Transverse colon (tissue), 4 donors: ENCODE data around the gene STRBP. TPM values are rescaled to one million over a fixed set of nuclear protein-coding genes. Genes with fewer than 3 reads are reported as not detected.
"Not testable (repeated sequence)": the region's sequence is repeated elsewhere in the genome, so short reads cannot be mapped to it uniquely, and the experiment has no call there.

Experiments used
- DNase-seq: peaks from one replicate; pipeline ENCODE4 v3.0.0-alpha.2; 2019
- H3K27ac ChIP-seq, 4 donors: fragments of 200-600 bp; sonication (generic); 2 replicates each; pipeline ENCODE4 v1.5.1; 2016 to 2018; ENCODE audit warnings: inconsistent platforms in 4 of 4
- H3K27me3 ChIP-seq: fragments of 200-600 bp; sonication (generic); 2 replicates; pipeline ENCODE4 v1.5.1; 2017; ENCODE audit warnings: inconsistent platforms
- H3K36me3 ChIP-seq, 4 donors: fragments of 200-600 bp; sonication (generic); 2 replicates each; pipeline ENCODE4 v1.5.1; 2017 to 2019; ENCODE audit warnings: inconsistent platforms in 4 of 4
- H3K4me1 ChIP-seq, 4 donors: fragments of 200-600 bp; sonication (generic); 2 replicates each; pipeline ENCODE4 v1.5.1; 2017 to 2020; ENCODE audit warnings: inconsistent platforms in 4 of 4
- H3K4me3 ChIP-seq, 4 donors: fragments of 200-600 bp; sonication (generic); 1 replicate in 1 of 4; 2 replicates in 3 of 4; pipeline versions ENCODE4 v1.5.1 to v1.6.1; 2017 to 2019; ENCODE audit warnings: inconsistent platforms in 4 of 4
- H3K9me3 ChIP-seq, 2 donors: fragments of 200-600 bp; sonication (generic); 2 replicates each; pipeline ENCODE4 v1.5.1; 2017 to 2019; ENCODE audit warnings: inconsistent platforms in 2 of 2
- EP300 ChIP-seq: sonication (generic); formaldehyde crosslinking; IDR thresholded peaks from one replicate; pipeline ENCODE4 v1.6.1; 2017; ENCODE audit warnings: antibody characterized with exemption, low read depth
- POLR2A ChIP-seq: fragments of 450-650 bp; IDR thresholded peaks from one replicate; pipeline ENCODE4 v1.6.1; 2016; ENCODE audit warnings: antibody characterized with exemption, mild to moderate bottlenecking, moderate library complexity
- POLR2AphosphoS5 ChIP-seq, 3 donors: sonication (generic); formaldehyde crosslinking; IDR thresholded peaks; one replicate each; pipeline ENCODE4 v1.6.1; 2016; ENCODE audit warnings: antibody characterized with exemption in 3 of 3
- WGBS, 2 donors: methylation state at CpG; one replicate each; pipeline ENCODE4 v1.1.5; 2018; ENCODE audit warnings: low coverage in 1 of 2; 5-methylcytosine and 5-hydroxymethylcytosine counted together
- in situ Hi-C, 4 donors: fragments of 200-750 bp; cut with MboI; loops; one replicate each; pipeline versions ENCODE4 v1.15.0 to v1.15.1; 2017; ENCODE audit warnings: low sequenced_read_pairs in 3 of 4, low pct_ligation_motif_present in 1 of 4, low pct_unique_long_range_greater_than_20kb in 1 of 4
- intact Hi-C: fragments of 100-400 bp; cut with DNase I; formaldehyde crosslinking; loops from one replicate; pipeline ENCODE4 v1.15.1; 2023; ENCODE audit warnings: low total_unique reads
- total RNA-seq, 4 donors: library from RNA; depleted of rRNA; stranded (reverse); fragments of >200 nt; gene quantifications; one replicate each; pipeline ENCODE4 v1.1.0, GENCODE V29; 2016
- TF ChIP-seq, protein P1 (sequence below), 5 experiments: fragments of 200-600 bp in 3 of 5; fragments of 450-650 bp in 2 of 5; sonication (generic) in 3 of 5; IDR thresholded peaks; 1 replicate in 2 of 5; 2 replicates in 3 of 5; pipeline ENCODE4 v1.5.1; 2016 to 2017; ENCODE audit warnings: antibody characterized with exemption in 5 of 5, inconsistent platforms in 3 of 5, mild to moderate bottlenecking in 2 of 5, moderate library complexity in 1 of 5

The STRBP gene
- total RNA-seq, 4 donors from 2014 or later, result 19.1 to 50.3 (median 43.2) TPM

DNA sequence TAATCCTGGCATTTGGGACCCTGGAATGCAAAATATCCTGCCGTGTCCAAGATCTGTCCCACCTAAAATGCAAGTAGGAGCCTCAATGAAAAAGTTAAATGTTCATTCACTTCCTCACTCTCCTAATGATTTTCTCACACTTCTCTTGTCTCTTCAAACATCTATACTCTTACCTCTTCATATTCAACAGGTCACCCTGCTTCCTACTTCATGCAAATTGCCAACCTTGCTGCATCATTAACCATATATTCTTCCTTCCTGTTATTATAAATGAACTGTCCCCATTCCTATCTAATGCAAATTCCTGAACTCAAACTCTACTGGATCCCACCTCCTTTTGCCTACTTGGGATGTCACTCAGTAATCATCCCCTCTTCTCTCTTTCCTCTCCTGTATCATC, 74.4 kb downstream of the STRBP start:
- intact Hi-C loops (no loop called here), in situ Hi-C loops (no loop called here)
- TF ChIP-seq, protein P1, sequence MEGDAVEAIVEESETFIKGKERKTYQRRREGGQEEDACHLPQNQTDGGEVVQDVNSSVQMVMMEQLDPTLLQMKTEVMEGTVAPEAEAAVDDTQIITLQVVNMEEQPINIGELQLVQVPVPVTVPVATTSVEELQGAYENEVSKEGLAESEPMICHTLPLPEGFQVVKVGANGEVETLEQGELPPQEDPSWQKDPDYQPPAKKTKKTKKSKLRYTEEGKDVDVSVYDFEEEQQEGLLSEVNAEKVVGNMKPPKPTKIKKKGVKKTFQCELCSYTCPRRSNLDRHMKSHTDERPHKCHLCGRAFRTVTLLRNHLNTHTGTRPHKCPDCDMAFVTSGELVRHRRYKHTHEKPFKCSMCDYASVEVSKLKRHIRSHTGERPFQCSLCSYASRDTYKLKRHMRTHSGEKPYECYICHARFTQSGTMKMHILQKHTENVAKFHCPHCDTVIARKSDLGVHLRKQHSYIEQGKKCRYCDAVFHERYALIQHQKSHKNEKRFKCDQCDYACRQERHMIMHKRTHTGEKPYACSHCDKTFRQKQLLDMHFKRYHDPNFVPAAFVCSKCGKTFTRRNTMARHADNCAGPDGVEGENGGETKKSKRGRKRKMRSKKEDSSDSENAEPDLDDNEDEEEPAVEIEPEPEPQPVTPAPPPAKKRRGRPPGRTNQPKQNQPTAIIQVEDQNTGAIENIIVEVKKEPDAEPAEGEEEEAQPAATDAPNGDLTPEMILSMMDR (IDR thresholded peaks at IDR 0.05), result no peak
- TF ChIP-seq POLR2AphosphoS5 (IDR thresholded peaks at IDR 0.05) (no peak), POLR2A (no peak), EP300 (no peak)
- no peak overlapping the region for H3K27ac ChIP-seq
- 96 to 100% methylated on average over 1 of the region's 1 CpG for WGBS, 2 donors
- no peaks in the 10 kb centered on the region for H3K36me3 ChIP-seq
- no peaks in the 10 kb centered on the region for H3K27me3 ChIP-seq
- DNase-seq, result no peak
- no peaks in the 10 kb centered on the region for H3K9me3 ChIP-seq
- H3K4me1 ChIP-seq, result peaks cover 0 to 10% (median 3%) of the 10 kb centered on the region in 4 donors
- no peak overlapping the region for H3K4me3 ChIP-seq

DNA sequence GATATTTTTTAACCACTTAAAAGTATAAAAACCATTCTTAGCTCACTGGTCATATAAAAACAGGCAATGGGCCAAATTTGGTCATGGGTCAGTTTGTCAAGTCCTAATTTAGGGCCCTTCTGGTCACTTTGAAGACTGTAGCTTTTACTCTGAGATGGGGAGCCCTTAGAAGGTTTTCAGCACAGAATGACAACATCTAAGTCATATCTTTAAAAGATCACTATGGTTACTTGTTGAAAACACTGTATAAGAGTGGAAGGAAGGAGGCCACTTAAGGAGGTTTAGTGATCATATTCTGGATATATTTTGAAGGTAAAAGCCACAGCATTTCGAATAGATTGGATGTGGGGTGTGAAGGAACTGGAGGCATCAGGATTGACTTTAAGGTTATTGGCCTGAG, 76.7 kb downstream of the STRBP start:
- no peak for TF ChIP-seq POLR2AphosphoS5 (IDR thresholded peaks at IDR 0.05)
- TF ChIP-seq, protein P1 (IDR thresholded peaks at IDR 0.05), result no peak
- no peak for TF ChIP-seq POLR2A
- Histone ChIP-seq H3K27me3 (no peaks in the 10 kb centered on the region), H3K9me3 (no peaks in the 10 kb centered on the region), H3K27ac (no peak overlapping the region), H3K4me1 (peaks cover 0 to 17% (median 3%) of the 10 kb centered on the region in 4 donors), H3K36me3 (no peaks in the 10 kb centered on the region), H3K4me3 (no peak overlapping the region)
- 77 to 100% methylated on average over 1 of the region's 1 CpG for WGBS, 2 donors
- intact Hi-C loops, result no loop called here
- in situ Hi-C loops, result no loop called here
- DNase-seq, result no peak

DNA sequence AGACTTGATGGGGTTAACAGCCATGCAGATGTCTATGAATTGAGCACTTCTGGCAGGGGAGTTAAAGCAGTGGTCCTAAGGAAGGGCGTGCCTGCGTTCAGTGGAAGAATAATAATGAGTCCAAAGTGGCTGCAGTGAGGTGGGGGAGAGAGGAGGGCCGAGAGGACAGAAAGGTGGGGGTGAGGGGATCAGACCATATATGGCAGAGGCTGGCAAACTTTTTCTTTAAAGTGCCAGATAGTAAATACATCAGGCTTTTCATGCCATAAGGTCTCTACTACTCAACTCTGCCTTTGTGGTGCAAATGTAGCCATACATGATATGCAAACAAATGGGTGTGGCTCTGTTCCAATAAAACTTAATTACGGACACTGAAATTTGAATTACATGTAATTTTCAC, 77.1 kb downstream of the STRBP start:
- Histone ChIP-seq H3K27me3 (no peaks in the 10 kb centered on the region), H3K36me3 (no peaks in the 10 kb centered on the region), H3K4me1 (peaks cover 0 to 17% (median 3%) of the 10 kb centered on the region in 4 donors), H3K4me3 (no peak overlapping the region), H3K9me3 (no peaks in the 10 kb centered on the region), H3K27ac (no peak overlapping the region)
- in situ Hi-C loops, result no loop called here
- DNase-seq, result no peak
- no peak for TF ChIP-seq POLR2A
- TF ChIP-seq EP300, result no peak
- TF ChIP-seq POLR2AphosphoS5 (IDR thresholded peaks at IDR 0.05), result no peak
- TF ChIP-seq, protein P1 (IDR thresholded peaks at IDR 0.05), result no peak
- 19 to 50% methylated on average over 3 to 4 of the region's 4 CpGs for WGBS, 2 donors
- intact Hi-C loops, result no loop called here

DNA sequence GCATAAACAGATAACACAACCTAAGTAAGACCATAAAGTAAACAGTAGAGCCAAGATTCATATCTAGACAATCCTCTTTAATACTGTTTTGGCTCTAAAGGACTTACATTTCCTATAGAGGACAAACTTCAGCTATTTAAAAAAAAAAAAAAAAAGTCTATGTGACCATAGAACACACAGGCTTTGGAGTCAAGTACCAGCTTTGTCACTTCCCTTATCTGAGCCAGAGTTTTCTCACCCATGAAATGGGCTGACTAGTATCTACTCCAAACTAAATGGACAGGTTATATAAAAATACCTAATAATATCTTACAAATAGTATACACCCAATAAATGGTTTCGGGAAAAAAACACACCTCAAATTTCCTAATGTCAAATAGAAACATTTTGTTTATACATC, 81.3 kb downstream of the STRBP start:
- 93 to 100% methylated on average over 1 of the region's 1 CpG for whole genome bisulfite sequencing, 2 donors
- intact Hi-C loops (no loop called here), in situ Hi-C loops (no loop called here)
- Histone ChIP-seq H3K4me3 (no peak overlapping the region), H3K4me1 (peaks cover 0 to 17% (median 3%) of the 10 kb centered on the region in 4 donors), H3K9me3 (no peaks in the 10 kb centered on the region), H3K27ac (no peak overlapping the region), H3K27me3 (no peaks in the 10 kb centered on the region), H3K36me3 (no peaks in the 10 kb centered on the region)
- no peak for TF ChIP-seq POLR2AphosphoS5 (IDR thresholded peaks at IDR 0.05)
- no peak for TF ChIP-seq POLR2A
- TF ChIP-seq, protein P1 (IDR thresholded peaks at IDR 0.05), result no peak
- TF ChIP-seq EP300, result no peak
- DNase-seq, result no peak

DNA sequence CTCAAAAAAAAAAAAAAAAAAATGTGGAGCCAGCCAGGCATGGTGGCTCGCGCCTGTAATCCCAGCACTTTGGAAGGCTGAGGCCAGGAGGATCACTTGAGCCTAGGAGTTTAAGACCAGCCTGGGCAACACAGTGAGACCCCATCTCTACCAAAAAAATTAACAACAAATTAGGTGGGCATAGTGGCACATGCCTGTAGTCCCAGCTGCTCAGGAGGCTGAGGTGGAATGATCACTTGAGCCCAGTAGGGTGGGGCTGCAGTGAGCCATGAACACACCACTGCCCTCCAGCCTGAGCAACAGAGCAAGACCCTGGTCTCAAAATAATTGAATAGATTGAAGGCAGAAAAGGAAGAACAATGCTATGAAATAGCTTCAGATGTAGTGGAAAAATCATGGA, 82.4 kb downstream of the STRBP start:
- H3K27me3 ChIP-seq, in situ Hi-C loops, H3K4me1 ChIP-seq, H3K36me3 ChIP-seq, H3K9me3 ChIP-seq, DNase-seq, H3K4me3 ChIP-seq, intact Hi-C loops, H3K27ac ChIP-seq: not testable (repeated sequence)
- 90 to 100% methylated on average over 2 of the region's 2 CpGs for WGBS, 2 donors
